HG03064 (cell line): Measurements from ENCODE around the gene ANAPC16.
"Not testable (repeated sequence)": the region's sequence is repeated elsewhere in the genome, so short reads cannot be mapped to it uniquely, and the experiment has no call there.

ENCODE experiments used
- ATAC-seq: cut with Tn5 transposase; IDR thresholded peaks from one replicate; pipeline ENCODE4 v1.9.1; 2021; ENCODE audit warnings: low read depth; ENCODE audit not compliant: unreplicated experiment

Gene ANAPC16

GRCh38 chr10:72208526-72208925, 7.3 kb upstream of the ANAPC16 start:
- not testable (repeated sequence) for ATAC-seq

GRCh38 chr10:72211381-72211780, 4.4 kb upstream of the ANAPC16 start:
- ATAC-seq: not testable (repeated sequence)

- ATAC-seq: not testable (repeated sequence)
Observed at GRCh38 chr10:72211832-72212231, 4.0 kb upstream of the ANAPC16 start.

GRCh38 chr10:72218325-72218724, 2.5 kb downstream of the ANAPC16 start:
- ATAC-seq: no peak

- ATAC-seq: no peak
Observed at GRCh38 chr10:72218726-72219125, 2.9 kb downstream of the ANAPC16 start.

- ATAC-seq: no peak
Observed at GRCh38 chr10:72219235-72219814, 3.5 kb downstream of the ANAPC16 start.

GRCh38 chr10:72220637-72221036, 4.8 kb downstream of the ANAPC16 start:
- ATAC-seq: no peak

- ATAC-seq: no peak
Observed at GRCh38 chr10:72221278-72221677, 5.5 kb downstream of the ANAPC16 start.

GRCh38 chr10:72223743-72224101, 7.9 kb downstream of the ANAPC16 start:
- ATAC-seq: no peak

GRCh38 chr10:72224191-72224590, 8.4 kb downstream of the ANAPC16 start:
- not testable (repeated sequence) for ATAC-seq

GRCh38 chr10:72226418-72227027, 10.7 kb downstream of the ANAPC16 start:
- ATAC-seq: no peak

- no peak for ATAC-seq
Observed at GRCh38 chr10:72227826-72228225, 12.0 kb downstream of the ANAPC16 start.

GRCh38 chr10:72228318-72228751, 12.5 kb downstream of the ANAPC16 start:
- no peak for ATAC-seq

GRCh38 chr10:72229261-72230251, 13.7 kb downstream of the ANAPC16 start:
- ATAC-seq: no peak

GRCh38 chr10:72233621-72234020, 17.8 kb downstream of the ANAPC16 start:
- ATAC-seq: no peak

- no peak for ATAC-seq
Observed at GRCh38 chr10:72234560-72235095, 18.8 kb downstream of the ANAPC16 start.

GRCh38 chr10:72235544-72236279, 19.9 kb downstream of the ANAPC16 start:
- no peak for ATAC-seq

GRCh38 chr10:72238392-72239175, 22.8 kb downstream of the ANAPC16 start:
- no peak for ATAC-seq

- ATAC-seq: no peak
Observed at GRCh38 chr10:72239409-72239808, 23.6 kb downstream of the ANAPC16 start.

GRCh38 chr10:72240371-72240770, 24.6 kb downstream of the ANAPC16 start:
- no peak for ATAC-seq
